Adipocyte (in vitro differentiated cells): ENCODE results near the gene RASGRP4.

Experiments
- DNase-seq: peaks from one replicate; pipeline ENCODE4 v3.0.0-alpha.2; 2015; ENCODE audit warnings: low read depth
- H3K27me3 ChIP-seq: replicated peaks from 2 replicates; pipeline ENCODE4 v1.7.0; 2013; ENCODE audit warnings: mild to moderate bottlenecking, low read length, moderate library complexity; ENCODE audit not compliant: control insufficient read depth, insufficient read depth
- H3K36me3 ChIP-seq: 2 replicates; pipeline ENCODE4 v1.7.0; 2013; ENCODE audit warnings: low read length, mild to moderate bottlenecking, moderate library complexity; ENCODE audit not compliant: control insufficient read depth, insufficient read depth, severe bottlenecking
- H3K4me1 ChIP-seq: 2 replicates; pipeline ENCODE4 v1.7.0; 2013; ENCODE audit warnings: mild to moderate bottlenecking, low read length, moderate library complexity; ENCODE audit not compliant: control insufficient read depth, insufficient read depth
- H3K4me3 ChIP-seq: 2 replicates; pipeline ENCODE4 v1.7.0; 2013; ENCODE audit warnings: mild to moderate bottlenecking, low read length, moderate library complexity
- H3K9ac ChIP-seq: 2 replicates; pipeline ENCODE4 v1.7.0; 2013; ENCODE audit warnings: mild to moderate bottlenecking, low read length, moderate library complexity
- H3K9me3 ChIP-seq: 2 replicates; pipeline ENCODE4 v1.7.0; 2013; ENCODE audit warnings: mild to moderate bottlenecking, low read length, moderate library complexity; ENCODE audit not compliant: control insufficient read depth

Gene RASGRP4

GRCh38 chr19:38444026-38444425 lies 18.0 kb upstream of the RASGRP4 start:
- no peaks in the 10 kb centered on the region for H3K9me3 ChIP-seq
- H3K4me3 ChIP-seq, result no peak overlapping the region
- no peak overlapping the region for H3K9ac ChIP-seq
- H3K36me3 ChIP-seq, result no peaks in the 10 kb centered on the region
- no peak for DNase-seq
- no peaks in the 10 kb centered on the region for H3K4me1 ChIP-seq
- peaks cover 17% of the 10 kb centered on the region for H3K27me3 ChIP-seq

DNA sequence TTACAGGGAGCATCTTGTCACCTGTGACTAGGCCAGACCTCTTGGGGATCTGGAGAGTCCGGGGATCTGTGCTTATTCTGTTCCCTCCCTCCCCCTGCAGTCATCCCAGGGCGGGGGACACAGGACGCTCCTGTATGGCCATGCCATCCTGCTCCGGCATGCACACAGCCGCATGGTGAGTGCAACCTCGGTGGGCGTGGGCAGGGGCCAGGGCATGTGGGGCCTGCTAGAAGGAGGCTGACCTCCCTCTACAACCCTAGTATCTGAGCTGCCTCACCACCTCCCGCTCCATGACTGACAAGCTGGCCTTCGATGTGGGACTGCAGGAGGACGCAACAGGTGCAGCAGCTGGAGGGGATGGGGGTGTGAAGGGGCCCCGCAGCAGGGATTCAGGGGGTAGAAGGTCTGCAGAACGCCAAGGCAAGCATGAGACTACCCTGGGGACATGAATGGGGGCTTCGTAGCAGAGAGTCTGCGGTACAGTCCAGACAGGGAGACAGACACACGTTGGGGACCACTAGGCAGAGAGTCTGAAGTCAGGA lies 17.5 kb upstream of the RASGRP4 start:
- Histone ChIP-seq H3K27me3 (peaks cover 14% of the 10 kb centered on the region), H3K36me3 (no peaks in the 10 kb centered on the region), H3K9ac (no peak overlapping the region), H3K4me1 (no peaks in the 10 kb centered on the region), H3K4me3 (no peak overlapping the region), H3K9me3 (no peaks in the 10 kb centered on the region)
- no peak for DNase-seq

GRCh38 chr19:38442736-38443135 lies 16.7 kb upstream of the RASGRP4 start:
- Histone ChIP-seq H3K4me3 (no peak overlapping the region), H3K4me1 (no peaks in the 10 kb centered on the region), H3K9me3 (no peaks in the 10 kb centered on the region), H3K27me3 (peaks cover 10% of the 10 kb centered on the region), H3K9ac (no peak overlapping the region), H3K36me3 (no peaks in the 10 kb centered on the region)
- no peak for DNase-seq

DNA sequence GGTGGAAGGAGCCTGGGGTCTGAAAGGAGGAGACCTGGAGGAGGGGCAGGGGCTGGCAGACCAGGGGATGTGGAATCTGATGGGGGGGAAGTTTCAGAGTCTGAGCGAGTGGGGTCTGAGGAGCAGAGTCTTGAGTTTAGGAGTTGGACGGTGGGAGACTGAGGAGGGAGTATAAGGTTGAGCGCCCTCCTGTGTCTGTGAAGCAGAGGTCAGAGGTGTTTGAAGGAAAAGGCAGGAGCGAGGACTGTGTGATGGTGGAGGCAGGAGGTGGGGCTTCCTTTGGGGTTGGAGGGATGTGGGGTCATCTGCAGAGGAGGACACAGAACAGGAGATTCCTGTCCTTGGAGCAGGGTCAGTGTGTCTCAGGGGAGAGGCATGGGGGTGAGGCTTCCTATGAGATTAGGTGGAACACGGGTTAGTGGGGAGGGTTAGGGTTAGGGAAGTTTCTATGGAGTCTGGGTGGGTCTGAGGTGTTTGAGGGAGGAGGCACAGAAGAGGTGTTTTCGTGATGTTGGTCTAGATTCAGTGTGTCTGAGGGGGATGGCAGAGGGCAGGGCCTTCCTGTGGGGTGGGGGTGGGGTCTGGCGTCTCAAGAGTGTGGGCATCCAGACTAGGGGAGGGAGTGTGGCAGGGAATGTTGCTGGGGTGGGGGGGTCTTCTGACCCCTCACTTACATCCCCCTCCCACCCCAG lies 15.8 kb upstream of the RASGRP4 start:
- Histone ChIP-seq H3K36me3 (no peaks in the 10 kb centered on the region), H3K4me3 (no peak overlapping the region), H3K27me3 (peaks cover 13% of the 10 kb centered on the region), H3K4me1 (no peaks in the 10 kb centered on the region), H3K9ac (no peak overlapping the region), H3K9me3 (no peaks in the 10 kb centered on the region)
- no peak for DNase-seq

GRCh38 chr19:38440592-38440991 lies 14.6 kb upstream of the RASGRP4 start:
- DNase-seq, result no peak
- peaks cover 10% of the 10 kb centered on the region for H3K27me3 ChIP-seq
- no peaks in the 10 kb centered on the region for H3K9me3 ChIP-seq
- no peaks in the 10 kb centered on the region for H3K36me3 ChIP-seq
- no peak overlapping the region for H3K9ac ChIP-seq
- H3K4me3 ChIP-seq, result no peak overlapping the region
- no peaks in the 10 kb centered on the region for H3K4me1 ChIP-seq

DNA sequence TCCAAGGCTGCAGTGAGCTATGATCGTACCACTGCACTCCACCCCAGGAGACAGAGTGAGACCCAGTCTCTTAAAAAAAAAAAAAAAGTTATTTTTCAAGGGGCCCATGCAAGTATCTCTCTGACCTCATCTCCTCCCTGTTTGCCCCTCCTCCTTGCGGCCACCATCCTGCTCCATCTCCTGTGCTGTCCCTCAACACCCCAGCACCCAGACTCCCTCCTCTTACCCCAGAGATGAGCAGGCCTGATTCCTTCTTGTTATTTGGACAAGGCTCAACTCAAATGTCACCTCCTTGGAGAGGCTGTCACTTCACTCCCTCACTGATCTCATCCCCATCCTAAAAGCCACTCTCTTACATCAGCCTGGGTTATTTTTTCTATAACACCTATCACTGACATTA lies 11.9 kb upstream of the RASGRP4 start:
- Histone ChIP-seq H3K4me3 (no peak overlapping the region), H3K9ac (no peak overlapping the region), H3K4me1 (no peaks in the 10 kb centered on the region), H3K27me3 (peaks cover 26% of the 10 kb centered on the region), H3K9me3 (no peaks in the 10 kb centered on the region), H3K36me3 (no peaks in the 10 kb centered on the region)
- DNase-seq, result no peak

GRCh38 chr19:38437295-38437694 lies 11.3 kb upstream of the RASGRP4 start:
- H3K27me3 ChIP-seq, result peaks cover 29% of the 10 kb centered on the region
- DNase-seq, result no peak
- no peaks in the 10 kb centered on the region for H3K36me3 ChIP-seq
- H3K4me3 ChIP-seq, result no peak overlapping the region
- H3K9me3 ChIP-seq, result no peaks in the 10 kb centered on the region
- H3K4me1 ChIP-seq, result no peaks in the 10 kb centered on the region
- H3K9ac ChIP-seq, result no peak overlapping the region

GRCh38 chr19:38434549-38435051 lies 8.6 kb upstream of the RASGRP4 start:
- H3K36me3 ChIP-seq, result no peaks in the 10 kb centered on the region
- H3K9me3 ChIP-seq, result no peaks in the 10 kb centered on the region
- H3K9ac ChIP-seq, result no peak overlapping the region
- H3K4me1 ChIP-seq, result no peaks in the 10 kb centered on the region
- peaks cover 36% of the 10 kb centered on the region for H3K27me3 ChIP-seq
- H3K4me3 ChIP-seq, result no peak overlapping the region
- no peak for DNase-seq

- Histone ChIP-seq H3K36me3 (no peaks in the 10 kb centered on the region), H3K4me3 (no peak within 1 kb of the TSS), H3K9me3 (no peaks in the 10 kb centered on the region), H3K4me1 (no peaks in the 10 kb centered on the region), H3K27me3 (peaks cover 48% of the 10 kb centered on the region), H3K9ac (no peak within 1 kb of the TSS)
- DNase-seq, result peak; percentile 19
These were observed 7.3 kb upstream of the RASGRP4 start, which contains the start of gene RYR1 for GRCh38 chr19:38433268-38433733. TSS of gene RYR1 (plus strand) at chr19:38433691. CDS start at chr19:38433830, 139 bp downstream.

- no peak for DNase-seq
- Histone ChIP-seq H3K27me3 (peaks cover 46% of the 10 kb centered on the region), H3K4me1 (no peaks in the 10 kb centered on the region), H3K9ac (no peak overlapping the region), H3K36me3 (no peaks in the 10 kb centered on the region), H3K9me3 (no peaks in the 10 kb centered on the region), H3K4me3 (no peak overlapping the region)
These were observed 4.9 kb upstream of the RASGRP4 start for GRCh38 chr19:38430931-38431330.

GRCh38 chr19:38429811-38430156 lies 3.8 kb upstream of the RASGRP4 start:
- Histone ChIP-seq H3K4me3 (no peak overlapping the region), H3K27me3 (peaks cover 51% of the 10 kb centered on the region), H3K9me3 (no peaks in the 10 kb centered on the region), H3K9ac (no peak overlapping the region), H3K4me1 (no peaks in the 10 kb centered on the region), H3K36me3 (no peaks in the 10 kb centered on the region)
- no peak for DNase-seq
